ENCODE data around the gene NR2F1.

- TF ChIP-seq, protein P1, sequence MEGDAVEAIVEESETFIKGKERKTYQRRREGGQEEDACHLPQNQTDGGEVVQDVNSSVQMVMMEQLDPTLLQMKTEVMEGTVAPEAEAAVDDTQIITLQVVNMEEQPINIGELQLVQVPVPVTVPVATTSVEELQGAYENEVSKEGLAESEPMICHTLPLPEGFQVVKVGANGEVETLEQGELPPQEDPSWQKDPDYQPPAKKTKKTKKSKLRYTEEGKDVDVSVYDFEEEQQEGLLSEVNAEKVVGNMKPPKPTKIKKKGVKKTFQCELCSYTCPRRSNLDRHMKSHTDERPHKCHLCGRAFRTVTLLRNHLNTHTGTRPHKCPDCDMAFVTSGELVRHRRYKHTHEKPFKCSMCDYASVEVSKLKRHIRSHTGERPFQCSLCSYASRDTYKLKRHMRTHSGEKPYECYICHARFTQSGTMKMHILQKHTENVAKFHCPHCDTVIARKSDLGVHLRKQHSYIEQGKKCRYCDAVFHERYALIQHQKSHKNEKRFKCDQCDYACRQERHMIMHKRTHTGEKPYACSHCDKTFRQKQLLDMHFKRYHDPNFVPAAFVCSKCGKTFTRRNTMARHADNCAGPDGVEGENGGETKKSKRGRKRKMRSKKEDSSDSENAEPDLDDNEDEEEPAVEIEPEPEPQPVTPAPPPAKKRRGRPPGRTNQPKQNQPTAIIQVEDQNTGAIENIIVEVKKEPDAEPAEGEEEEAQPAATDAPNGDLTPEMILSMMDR (IDR thresholded peaks at IDR 0.05): no peak
- no peak for TF ChIP-seq POLR2A (IDR thresholded peaks at IDR 0.05)
These were observed 33.6 kb downstream of the NR2F1 start for GRCh38 chr5:93616538-93617174.
